Large intestine (tissue), 3 donors: Measurements from ENCODE around the gene GPR35. TPM values are rescaled to one million over a fixed set of nuclear protein-coding genes. Genes with fewer than 3 reads are reported as not detected.

Experiments
- DNase-seq, 2 donors: peaks; one replicate each; pipeline versions ENCODE4 v3.0.0 to v3.0.0-alpha.2; 2013
- H3K27ac ChIP-seq: one replicate; pipeline ENCODE4 v1.5.1; 2013; ENCODE audit warnings: low read length
- H3K27me3 ChIP-seq: 2 replicates; pipeline ENCODE4 v1.6.1; 2013; ENCODE audit warnings: low read length; ENCODE audit not compliant: control insufficient read depth, insufficient read depth
- H3K36me3 ChIP-seq: 2 replicates; pipeline ENCODE4 v1.6.1; 2013; ENCODE audit warnings: low read length; ENCODE audit not compliant: control insufficient read depth, insufficient read depth
- H3K4me1 ChIP-seq: one replicate; pipeline ENCODE4 v1.6.1; 2013; ENCODE audit warnings: low read length; ENCODE audit not compliant: control insufficient read depth, insufficient read depth
- H3K4me3 ChIP-seq: one replicate; pipeline ENCODE4 v1.5.1; 2013; ENCODE audit warnings: low read length
- H3K9me3 ChIP-seq: one replicate; pipeline ENCODE4 v1.6.1; 2013; ENCODE audit warnings: mild to moderate bottlenecking, low read depth, low read length, moderate library complexity; ENCODE audit not compliant: control insufficient read depth
- WGBS: methylation state at CpG from one replicate; pipeline ENCODE4 v1.1.5; 2013; ENCODE audit warnings: low lambda C conversion rate; ENCODE audit not compliant: insufficient coverage; 5-methylcytosine and 5-hydroxymethylcytosine counted together
- polyA plus RNA-seq: library from polyadenylated mRNA; unstranded; fragments of 120-200 nt; gene quantifications from one replicate; pipeline ENCODE4 v1.2.1, GENCODE V29; 2013

Gene GPR35
- polyA plus RNA-seq, 1 donor, result 118 TPM

DNA sequence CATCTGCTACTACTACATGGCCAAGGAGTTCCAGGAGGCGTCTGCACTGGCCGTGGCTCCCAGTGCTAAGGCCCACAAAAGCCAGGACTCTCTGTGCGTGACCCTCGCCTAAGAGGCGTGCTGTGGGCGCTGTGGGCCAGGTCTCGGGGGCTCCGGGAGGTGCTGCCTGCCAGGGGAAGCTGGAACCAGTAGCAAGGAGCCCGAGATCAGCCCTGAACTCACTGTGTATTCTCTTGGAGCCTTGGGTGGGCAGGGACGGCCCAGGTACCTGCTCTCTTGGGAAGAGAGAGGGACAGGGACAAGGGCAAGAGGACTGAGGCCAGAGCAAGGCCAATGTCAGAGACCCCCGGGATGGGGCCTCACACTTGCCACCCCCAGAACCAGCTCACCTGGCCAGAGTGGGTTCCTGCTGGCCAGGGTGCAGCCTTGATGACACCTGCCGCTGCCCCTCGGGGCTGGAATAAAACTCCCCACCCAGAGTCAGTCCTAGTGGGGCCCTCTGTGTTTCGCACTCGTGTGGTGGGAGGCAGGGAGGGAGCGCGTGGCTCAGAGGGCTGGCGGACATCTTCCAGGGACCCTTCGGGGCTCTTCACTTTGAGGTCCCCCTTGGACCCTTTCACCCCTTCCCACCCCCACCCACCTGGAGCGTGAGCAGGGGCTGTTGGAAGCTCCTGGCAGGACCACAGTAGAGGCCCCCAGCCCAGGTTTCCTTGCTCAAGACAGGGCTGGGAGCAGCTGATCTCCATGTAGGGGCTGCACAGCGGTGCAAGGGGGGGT, 5.7 kb downstream of the GPR35 start:
- DNase-seq, result no peak
- WGBS, result no CpG with 5 or more reads among the region's 21 CpGs
- H3K36me3 ChIP-seq, result peaks cover 33% of the 10 kb centered on the region

DNA sequence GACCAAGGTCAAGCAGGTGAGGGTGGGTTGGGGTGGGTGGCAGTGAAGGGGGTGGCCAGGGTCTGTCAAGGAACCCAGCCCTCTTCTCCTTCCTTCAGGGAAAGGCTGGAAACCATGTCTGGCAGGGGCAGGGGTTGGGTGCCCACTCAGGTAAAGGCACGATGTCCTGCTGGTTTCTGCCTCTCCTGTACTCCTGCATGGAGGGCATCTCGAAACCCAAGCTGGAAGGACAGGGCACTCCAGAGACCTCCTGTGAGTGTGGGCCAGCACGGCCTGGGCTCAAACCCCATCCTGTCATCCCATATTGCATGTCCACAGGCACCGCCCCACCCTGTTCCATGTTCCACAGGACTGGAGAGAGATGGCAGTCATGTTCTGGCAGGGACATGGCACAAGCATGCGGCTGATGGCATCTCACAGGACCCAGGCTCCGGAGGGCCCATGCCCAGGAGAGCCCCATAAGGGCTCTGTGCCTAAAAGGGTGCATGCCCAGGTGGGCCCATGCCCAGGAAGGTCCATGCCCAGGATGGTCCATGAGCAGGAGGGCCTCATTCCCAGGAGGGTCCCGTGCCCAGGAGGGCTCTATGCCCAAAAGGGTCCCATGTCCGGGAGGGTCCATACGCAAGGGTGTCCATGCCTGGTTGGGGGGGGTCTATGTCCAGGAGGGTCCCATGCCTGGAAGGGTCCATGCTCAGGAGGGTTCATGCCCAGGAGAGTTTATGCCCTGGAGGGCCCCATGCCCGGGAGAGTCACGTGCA, 6.4 kb downstream of the GPR35 start:
- Histone ChIP-seq H3K27ac (no peak overlapping the region), H3K4me1 (peaks cover 7% of the 10 kb centered on the region), H3K9me3 (peaks cover 16% of the 10 kb centered on the region), H3K36me3 (peaks cover 33% of the 10 kb centered on the region), H3K27me3 (no peaks in the 10 kb centered on the region), H3K4me3 (no peak overlapping the region)
- no peak for DNase-seq
- WGBS, result no CpG with 5 or more reads among the region's 11 CpGs

More for the DNA sequence above, 5.7 kb downstream of the GPR35 start:
- no peak overlapping the region for H3K4me3 ChIP-seq
- H3K9me3 ChIP-seq, result peaks cover 16% of the 10 kb centered on the region
- H3K27me3 ChIP-seq, result no peaks in the 10 kb centered on the region
- H3K4me1 ChIP-seq, result peaks cover 13% of the 10 kb centered on the region
- no peak overlapping the region for H3K27ac ChIP-seq

DNA sequence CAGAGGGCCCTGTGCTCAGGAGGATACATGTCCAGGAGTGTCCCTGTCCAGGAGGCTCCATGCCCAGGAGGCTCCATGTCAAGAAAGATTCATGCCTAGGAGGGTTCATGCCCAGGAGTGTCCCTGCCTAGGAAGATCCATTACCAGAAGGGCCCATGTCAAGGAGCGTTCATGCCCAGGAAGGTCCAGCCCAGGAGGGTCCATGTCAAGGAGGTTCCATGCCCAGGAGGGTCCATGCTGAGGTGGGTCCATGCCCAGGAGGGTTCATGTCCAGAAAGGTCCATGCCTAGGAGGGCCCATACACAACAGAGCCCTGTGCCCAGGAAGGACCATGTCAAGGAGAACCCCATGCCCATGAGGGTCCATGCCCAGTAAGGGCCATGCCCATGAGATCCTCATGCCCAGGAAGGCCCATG, 7.0 kb downstream of the GPR35 start:
- no peak overlapping the region for H3K4me3 ChIP-seq
- no peak overlapping the region for H3K27ac ChIP-seq
- no peaks in the 10 kb centered on the region for H3K27me3 ChIP-seq
- no CpG with 5 or more reads among the region's 1 CpG for WGBS
- no peak for DNase-seq
- peaks cover 33% of the 10 kb centered on the region for H3K36me3 ChIP-seq
- H3K9me3 ChIP-seq, result peaks cover 16% of the 10 kb centered on the region
- peaks cover 3% of the 10 kb centered on the region for H3K4me1 ChIP-seq

DNA sequence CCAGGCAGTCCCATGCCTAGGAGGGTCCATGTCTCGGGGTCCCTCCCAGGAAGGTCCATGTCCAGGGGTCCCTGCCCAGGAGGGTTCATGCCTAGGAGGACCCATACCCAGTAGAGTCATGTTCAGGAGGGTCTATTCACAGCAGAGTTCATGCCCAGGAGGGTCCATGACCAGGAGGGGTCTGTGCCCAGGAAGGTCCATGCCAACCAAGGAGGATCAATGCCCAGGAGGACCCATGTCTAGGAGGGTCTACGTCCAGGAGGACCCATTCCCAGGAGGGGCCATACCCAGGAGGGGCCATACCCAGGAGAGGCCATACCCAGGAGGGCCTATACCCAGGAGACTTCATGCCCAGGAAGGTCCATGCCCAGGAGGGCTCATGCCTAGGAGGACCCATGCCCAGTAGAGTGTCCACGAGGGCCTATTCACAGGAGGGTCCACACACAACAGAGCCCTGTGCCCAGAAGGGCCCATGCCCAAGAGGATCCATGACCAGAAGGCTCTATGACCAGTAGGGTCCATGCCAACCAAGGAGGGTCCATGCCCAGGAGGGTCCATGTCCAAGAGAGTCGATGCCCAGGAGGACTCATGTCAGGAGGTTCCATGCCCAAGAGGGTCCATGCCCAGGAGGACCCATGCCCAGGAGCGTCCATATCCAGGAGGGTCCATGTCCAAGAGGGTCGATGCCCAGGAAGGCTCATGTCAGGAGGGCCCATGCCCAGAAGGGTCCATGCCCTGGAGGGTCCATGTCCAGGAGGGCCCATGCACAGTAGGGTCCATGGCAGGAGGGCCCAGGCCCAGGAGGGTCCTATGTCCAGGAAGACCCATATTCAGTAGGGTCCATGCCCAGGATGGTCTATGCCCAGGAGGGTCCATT, 10.1 kb downstream of the GPR35 start:
- no peak for DNase-seq
- H3K27me3 ChIP-seq, result peaks cover 13% of the 10 kb centered on the region
- no CpG with 5 or more reads among the region's 6 CpGs for WGBS
- H3K36me3 ChIP-seq, result peaks cover 21% of the 10 kb centered on the region
- no peaks in the 10 kb centered on the region for H3K4me1 ChIP-seq
- peaks cover 14% of the 10 kb centered on the region for H3K9me3 ChIP-seq
- no peak overlapping the region for H3K27ac ChIP-seq
- H3K4me3 ChIP-seq, result no peak overlapping the region

DNA sequence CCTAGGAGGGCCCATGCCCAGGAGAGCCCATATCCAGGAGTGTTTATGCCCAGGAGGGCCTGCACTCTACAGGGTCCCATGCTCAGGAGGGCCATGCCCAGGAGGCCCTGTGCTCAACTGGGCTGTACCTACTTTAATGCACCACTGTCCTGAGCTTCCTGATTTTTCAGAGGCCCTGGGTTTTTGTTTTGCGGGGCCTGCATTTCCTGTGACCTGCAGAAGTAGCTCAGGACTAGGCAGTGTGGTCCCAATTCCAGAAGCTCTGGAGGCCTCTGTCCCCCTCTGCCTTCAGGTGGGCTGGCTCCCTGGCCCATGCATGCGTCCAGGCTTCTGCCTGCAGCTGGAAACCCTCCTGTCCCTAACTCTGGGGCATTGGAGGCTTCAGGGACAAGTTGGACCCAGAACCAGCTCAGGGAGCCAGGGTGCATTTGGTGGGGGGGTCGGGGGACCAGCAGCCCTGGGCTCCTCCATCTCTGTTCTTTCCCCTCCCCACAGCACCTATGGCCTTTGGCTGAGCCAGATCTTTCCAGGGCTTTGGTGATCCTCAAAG, 10.8 kb downstream of the GPR35 start:
- Histone ChIP-seq H3K4me3 (no peak overlapping the region), H3K27me3 (peaks cover 13% of the 10 kb centered on the region), H3K36me3 (peaks cover 14% of the 10 kb centered on the region), H3K27ac (no peak overlapping the region), H3K4me1 (no peaks in the 10 kb centered on the region), H3K9me3 (peaks cover 9% of the 10 kb centered on the region)
- no peak for DNase-seq
- no CpG with 5 or more reads among the region's 3 CpGs for WGBS

DNA sequence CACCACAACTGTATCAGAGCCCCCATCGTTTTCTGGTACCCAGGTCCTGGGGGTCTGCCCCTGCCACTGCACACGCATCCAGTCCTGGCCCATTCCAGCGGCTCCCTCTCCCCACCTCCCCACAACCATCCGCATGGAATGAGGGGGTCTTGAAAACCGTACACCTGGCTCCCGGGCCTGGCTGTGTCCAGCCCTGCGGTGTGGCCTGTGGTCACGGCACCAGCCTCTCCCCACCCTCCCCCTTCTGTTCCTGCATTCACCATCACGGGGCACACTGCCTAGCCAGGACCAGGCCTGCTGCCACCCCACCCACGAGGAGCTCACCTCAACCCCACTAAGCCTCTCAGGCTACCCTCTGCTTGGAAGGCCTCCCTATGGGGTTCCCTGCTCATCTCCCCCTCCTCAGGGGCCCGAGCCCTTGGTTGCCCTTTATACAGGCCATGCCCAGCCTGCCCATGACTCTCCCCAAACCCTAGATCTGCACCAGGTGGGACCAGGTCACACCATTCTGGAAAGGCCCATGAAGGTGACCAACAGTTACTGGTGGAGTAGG, 11.4 kb downstream of the GPR35 start:
- Histone ChIP-seq H3K4me3 (no peak overlapping the region), H3K27me3 (peaks cover 13% of the 10 kb centered on the region), H3K36me3 (peaks cover 9% of the 10 kb centered on the region), H3K9me3 (peaks cover 9% of the 10 kb centered on the region), H3K4me1 (no peaks in the 10 kb centered on the region), H3K27ac (no peak overlapping the region)
- no CpG with 5 or more reads among the region's 11 CpGs for WGBS
- no peak for DNase-seq

DNA sequence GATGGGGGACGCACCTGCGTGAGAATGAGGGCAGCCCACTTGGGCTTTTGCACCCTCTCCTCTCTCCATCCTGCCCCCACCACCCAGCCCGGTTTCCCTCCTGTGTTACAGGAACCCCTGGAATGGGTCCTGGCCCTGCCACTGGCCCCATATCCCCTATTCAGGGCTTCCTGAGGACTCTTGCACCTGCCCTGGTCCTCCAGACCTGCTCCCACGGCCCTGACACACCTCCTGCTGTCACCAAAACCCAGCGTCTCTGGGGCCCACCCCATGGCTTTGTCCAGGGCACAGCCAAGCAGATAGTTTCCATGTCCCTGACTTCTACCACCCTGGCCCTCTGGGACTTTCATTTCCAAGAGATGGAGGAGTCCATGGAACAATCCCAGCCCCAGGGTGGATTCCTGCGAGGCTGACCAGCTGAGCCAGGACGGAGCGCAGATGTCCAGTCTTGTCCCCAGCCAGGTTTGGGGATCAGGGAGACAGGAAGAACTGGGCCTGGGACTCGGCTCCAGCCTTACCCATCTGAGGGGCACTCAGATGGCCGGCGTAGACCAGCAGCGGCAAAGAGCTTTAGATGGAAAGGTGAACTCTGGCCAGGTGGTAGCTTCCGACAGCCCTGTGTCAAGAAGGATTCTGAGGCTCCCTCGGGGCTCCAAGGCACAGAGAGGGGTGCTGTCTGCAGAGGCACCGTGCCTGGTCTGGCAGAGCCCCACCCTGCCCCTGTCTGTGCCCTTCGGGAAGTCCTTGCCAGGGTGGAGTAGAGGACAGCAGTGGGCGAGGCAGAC, 12.0 kb downstream of the GPR35 start:
- no peak for DNase-seq
- H3K9me3 ChIP-seq, result peaks cover 4% of the 10 kb centered on the region
- H3K27ac ChIP-seq, result no peak overlapping the region
- peaks cover 3% of the 10 kb centered on the region for H3K36me3 ChIP-seq
- H3K4me3 ChIP-seq, result no peak overlapping the region
- no CpG with 5 or more reads among the region's 17 CpGs for WGBS
- peaks cover 13% of the 10 kb centered on the region for H3K27me3 ChIP-seq
- H3K4me1 ChIP-seq, result no peaks in the 10 kb centered on the region

DNA sequence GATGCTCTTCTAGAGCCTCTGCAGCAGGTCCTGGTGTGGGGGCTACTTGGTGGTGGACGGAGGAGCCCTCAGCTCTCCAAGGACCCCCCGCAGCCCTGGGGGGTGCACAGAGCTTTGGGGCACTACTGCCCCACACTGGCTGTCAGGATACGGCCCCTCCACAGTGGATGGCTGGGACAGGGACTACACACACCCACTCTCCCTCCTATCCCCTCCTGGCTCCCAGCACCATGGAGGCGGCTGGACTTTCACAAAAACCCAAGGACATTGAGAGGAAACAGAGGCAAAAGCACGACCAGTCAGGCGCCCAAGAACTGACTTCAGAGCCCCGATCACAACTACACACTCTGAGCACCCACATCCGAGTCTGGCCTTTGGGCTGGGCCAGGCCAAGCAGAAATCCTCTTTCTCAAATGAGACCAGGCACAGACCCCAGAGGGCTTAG, 12.6 kb downstream of the GPR35 start:
- Histone ChIP-seq H3K27me3 (peaks cover 13% of the 10 kb centered on the region), H3K9me3 (no peaks in the 10 kb centered on the region), H3K27ac (no peak overlapping the region), H3K4me3 (no peak overlapping the region), H3K4me1 (no peaks in the 10 kb centered on the region), H3K36me3 (no peaks in the 10 kb centered on the region)
- no peak for DNase-seq
- 80% methylated on average over 2 of the region's 8 CpGs for WGBS

DNA sequence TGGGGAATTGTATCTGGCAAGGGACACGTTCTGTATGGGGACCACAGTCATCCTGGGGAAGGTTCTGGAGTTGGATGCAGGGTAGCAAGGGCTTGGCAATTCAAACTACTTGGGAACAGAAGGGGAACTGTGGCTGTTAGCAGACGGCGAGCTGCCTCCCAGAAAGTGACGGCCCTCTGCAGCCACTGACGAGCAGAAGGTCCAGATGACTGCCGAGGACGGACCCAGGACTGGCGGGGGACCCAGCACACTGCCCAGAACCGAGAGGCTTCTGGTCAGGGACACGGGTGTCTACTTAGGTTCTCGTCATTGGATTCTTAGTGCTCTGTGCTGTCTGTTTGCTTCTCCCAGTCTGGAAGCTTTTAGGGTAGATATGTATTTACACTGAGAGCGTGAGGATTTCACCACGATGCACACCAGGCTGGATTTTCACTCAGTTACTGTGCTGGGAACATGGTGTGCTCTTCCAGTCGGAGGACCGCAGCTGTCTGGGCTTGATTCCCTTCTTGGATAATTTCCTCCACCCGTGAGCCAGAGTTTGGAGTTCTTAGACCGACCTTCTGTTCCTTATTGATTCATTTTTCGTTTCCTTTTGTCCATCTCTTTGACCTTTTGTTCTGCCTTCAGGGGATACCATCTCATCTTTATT, 13.4 kb downstream of the GPR35 start:
- no peak overlapping the region for H3K4me3 ChIP-seq
- H3K36me3 ChIP-seq, result no peaks in the 10 kb centered on the region
- H3K27ac ChIP-seq, result no peak overlapping the region
- 65% methylated on average over 2 of the region's 18 CpGs for WGBS
- H3K4me1 ChIP-seq, result no peaks in the 10 kb centered on the region
- DNase-seq, result no peak
- H3K9me3 ChIP-seq, result no peaks in the 10 kb centered on the region
- peaks cover 16% of the 10 kb centered on the region for H3K27me3 ChIP-seq
